ENCODE results near the gene TLNRD1. TPM values are rescaled to one million over a fixed set of nuclear protein-coding genes. Genes with fewer than 3 reads are reported as not detected.

The TLNRD1 gene
- total RNA-seq, 1 donor, result 21.3 TPM

- H3K4me1 ChIP-seq (ENCODE audit: insufficient read depth, low read length), result peaks cover 71% of the 10 kb centered on the region
Observed at GRCh38 chr15:80989081-80989517, 11.6 kb upstream of the TLNRD1 start.

GRCh38 chr15:80989518-80990478 lies 10.9 kb upstream of the TLNRD1 start, which contains the start of gene MESD:
MESD (minus strand) TSS chr15:80989819; CDS start chr15:80989791, 28 bp downstream.
- H3K9me3 ChIP-seq (ENCODE audit: low read depth, low read length), result no peaks in the 10 kb centered on the region
- peaks cover 64% of the 10 kb centered on the region for H3K4me1 ChIP-seq (ENCODE audit: insufficient read depth, low read length)
- peak within 1 kb of the TSS; percentile 95 for H3K4me3 ChIP-seq (ENCODE audit: low read length)
- no peaks in the 10 kb centered on the region for H3K27me3 ChIP-seq (ENCODE audit: insufficient read depth, low read length)

More at GRCh38 chr15:80989081-80989517, 11.6 kb upstream of the TLNRD1 start:
- H3K4me3 ChIP-seq (ENCODE audit: low read length), result peak overlapping the region; percentile 95
- H3K9me3 ChIP-seq (ENCODE audit: low read depth, low read length), result no peaks in the 10 kb centered on the region
- no peaks in the 10 kb centered on the region for H3K27me3 ChIP-seq (ENCODE audit: insufficient read depth, low read length)

- no peak overlapping the region for H3K4me3 ChIP-seq (ENCODE audit: low read length)
- H3K9me3 ChIP-seq (ENCODE audit: low read depth, low read length), result no peaks in the 10 kb centered on the region
- peaks cover 53% of the 10 kb centered on the region for H3K4me1 ChIP-seq (ENCODE audit: insufficient read depth, low read length)
- H3K27me3 ChIP-seq (ENCODE audit: insufficient read depth, low read length), result no peaks in the 10 kb centered on the region
Observed at GRCh38 chr15:80990955-80991354, 9.8 kb upstream of the TLNRD1 start.

GRCh38 chr15:80991421-80991820 lies 9.3 kb upstream of the TLNRD1 start:
- Histone ChIP-seq H3K27me3 (ENCODE audit: insufficient read depth, low read length) (no peaks in the 10 kb centered on the region), H3K9me3 (ENCODE audit: low read depth, low read length) (no peaks in the 10 kb centered on the region), H3K4me1 (ENCODE audit: insufficient read depth, low read length) (peaks cover 50% of the 10 kb centered on the region), H3K4me3 (ENCODE audit: low read length) (no peak overlapping the region)

GRCh38 chr15:80992006-80992405 lies 8.7 kb upstream of the TLNRD1 start:
- H3K27me3 ChIP-seq (ENCODE audit: insufficient read depth, low read length), result no peaks in the 10 kb centered on the region
- H3K4me1 ChIP-seq (ENCODE audit: insufficient read depth, low read length), result peaks cover 44% of the 10 kb centered on the region
- no peak overlapping the region for H3K4me3 ChIP-seq (ENCODE audit: low read length)
- H3K9me3 ChIP-seq (ENCODE audit: low read depth, low read length), result no peaks in the 10 kb centered on the region

- H3K4me3 ChIP-seq (ENCODE audit: low read length), result no peak overlapping the region
- H3K27me3 ChIP-seq (ENCODE audit: insufficient read depth, low read length), result no peaks in the 10 kb centered on the region
- H3K9me3 ChIP-seq (ENCODE audit: low read depth, low read length), result no peaks in the 10 kb centered on the region
- peaks cover 40% of the 10 kb centered on the region for H3K4me1 ChIP-seq (ENCODE audit: insufficient read depth, low read length)
Observed at GRCh38 chr15:80992441-80992840, 8.3 kb upstream of the TLNRD1 start.

- Histone ChIP-seq H3K4me3 (ENCODE audit: low read length) (no peak overlapping the region), H3K9me3 (ENCODE audit: low read depth, low read length) (no peaks in the 10 kb centered on the region), H3K4me1 (ENCODE audit: insufficient read depth, low read length) (peaks cover 25% of the 10 kb centered on the region), H3K27me3 (ENCODE audit: insufficient read depth, low read length) (no peaks in the 10 kb centered on the region)
Observed at GRCh38 chr15:80996247-80996646, 4.5 kb upstream of the TLNRD1 start.

GRCh38 chr15:80997692-80998091 lies 3.0 kb upstream of the TLNRD1 start:
- peaks cover 22% of the 10 kb centered on the region for H3K4me1 ChIP-seq (ENCODE audit: insufficient read depth, low read length)
- no peak overlapping the region for H3K4me3 ChIP-seq (ENCODE audit: low read length)
- H3K27me3 ChIP-seq (ENCODE audit: insufficient read depth, low read length), result no peaks in the 10 kb centered on the region
- H3K9me3 ChIP-seq (ENCODE audit: low read depth, low read length), result no peaks in the 10 kb centered on the region

GRCh38 chr15:80998251-80998650 lies 2.5 kb upstream of the TLNRD1 start:
- Histone ChIP-seq H3K27me3 (ENCODE audit: insufficient read depth, low read length) (no peaks in the 10 kb centered on the region), H3K4me1 (ENCODE audit: insufficient read depth, low read length) (peaks cover 27% of the 10 kb centered on the region), H3K9me3 (ENCODE audit: low read depth, low read length) (no peaks in the 10 kb centered on the region), H3K4me3 (ENCODE audit: low read length) (no peak overlapping the region)

GRCh38 chr15:80999623-81000036 lies 1.1 kb upstream of the TLNRD1 start:
- H3K4me1 ChIP-seq (ENCODE audit: insufficient read depth, low read length), result peaks cover 37% of the 10 kb centered on the region
- no peaks in the 10 kb centered on the region for H3K9me3 ChIP-seq (ENCODE audit: low read depth, low read length)
- H3K4me3 ChIP-seq (ENCODE audit: low read length), result peak overlapping the region; percentile 82
- no peaks in the 10 kb centered on the region for H3K27me3 ChIP-seq (ENCODE audit: insufficient read depth, low read length)

GRCh38 chr15:81000144-81000623 lies 539 bp upstream of the TLNRD1 start:
- Histone ChIP-seq H3K4me3 (ENCODE audit: low read length) (peak overlapping the region; percentile 82), H3K27me3 (ENCODE audit: insufficient read depth, low read length) (no peaks in the 10 kb centered on the region), H3K9me3 (ENCODE audit: low read depth, low read length) (no peaks in the 10 kb centered on the region), H3K4me1 (ENCODE audit: insufficient read depth, low read length) (peaks cover 37% of the 10 kb centered on the region)

- H3K27me3 ChIP-seq (ENCODE audit: insufficient read depth, low read length), result no peaks in the 10 kb centered on the region
- no peaks in the 10 kb centered on the region for H3K9me3 ChIP-seq (ENCODE audit: low read depth, low read length)
- peaks cover 37% of the 10 kb centered on the region for H3K4me1 ChIP-seq (ENCODE audit: insufficient read depth, low read length)
- peak overlapping the region; percentile 82 for H3K4me3 ChIP-seq (ENCODE audit: low read length)
Observed at GRCh38 chr15:81001152-81002008, 657 bp downstream of the TLNRD1 start.

GRCh38 chr15:81002009-81002330 lies 1.2 kb downstream of the TLNRD1 start:
- Histone ChIP-seq H3K4me1 (ENCODE audit: insufficient read depth, low read length) (peaks cover 37% of the 10 kb centered on the region), H3K27me3 (ENCODE audit: insufficient read depth, low read length) (no peaks in the 10 kb centered on the region), H3K9me3 (ENCODE audit: low read depth, low read length) (no peaks in the 10 kb centered on the region), H3K4me3 (ENCODE audit: low read length) (peak overlapping the region; percentile 82)

- Histone ChIP-seq H3K4me1 (ENCODE audit: insufficient read depth, low read length) (peaks cover 39% of the 10 kb centered on the region), H3K9me3 (ENCODE audit: low read depth, low read length) (no peaks in the 10 kb centered on the region), H3K27me3 (ENCODE audit: insufficient read depth, low read length) (no peaks in the 10 kb centered on the region), H3K4me3 (ENCODE audit: low read length) (peak overlapping the region; percentile 82)
Observed at GRCh38 chr15:81002331-81003096, 1.8 kb downstream of the TLNRD1 start.
